Panc1 (cell line): ENCODE data around the gene TBC1D25. TPM values are rescaled to one million over a fixed set of nuclear protein-coding genes. Genes with fewer than 3 reads are reported as not detected.
"Not testable (repeated sequence)": the region's sequence is repeated elsewhere in the genome, so short reads cannot be mapped to it uniquely, and the experiment has no call there.

ENCODE experiments used
- ATAC-seq: fragments of 200-7000 bp; cut with Tn5 transposase; 2 replicates; pipeline ENCODE4 v1.9.1; 2020; ENCODE audit warnings: mild to moderate bottlenecking, moderate library complexity
- BruUV-seq: library from RNA; stranded (reverse); fragments of 400-500 nt; replicated peaks from 2 replicates; lab custom pipeline; 2021; lab: Mats Ljungman, UMichigan
- CTCF ChIA-PET: fragments of 300-600 bp; sonication (Branson Sonifier 250); formaldehyde crosslinking; loops from one replicate; lab custom pipeline; 2022; ENCODE audit warnings: antibody characterized with exemption; lab: Charles Lee
- POLR2A ChIA-PET: fragments of 300-600 bp; sonication (Branson Sonifier 250); formaldehyde crosslinking; loops from one replicate; lab custom pipeline; 2022; ENCODE audit warnings: antibody characterized with exemption; lab: Charles Lee
- DNase-seq: peaks from one replicate; pipeline ENCODE4 v3.0.0-alpha.2; 2010; ENCODE audit warnings: low read depth, low spot score
- H3K27ac ChIP-seq: 2 replicates; pipeline ENCODE4 v1.5.1; 2011; ENCODE audit warnings: mild to moderate bottlenecking, low read length, inconsistent platforms
- H3K27me3 ChIP-seq: fragments of 200-500 bp; sonication (Bioruptor generic); 2 replicates; pipeline ENCODE4 v1.6.0; 2014; ENCODE audit warnings: low read length, inconsistent platforms; ENCODE audit not compliant: control insufficient read depth, insufficient read depth
- H3K36me3 ChIP-seq: fragments of 200-500 bp; sonication (Bioruptor generic); 2 replicates; pipeline ENCODE4 v1.5.1; 2014; ENCODE audit warnings: inconsistent platforms, mild to moderate bottlenecking, low read length, moderate library complexity; ENCODE audit not compliant: control insufficient read depth, insufficient read depth
- H3K4me1 ChIP-seq: 2 replicates; pipeline ENCODE4 v1.5.1; 2011; ENCODE audit warnings: inconsistent platforms, mild to moderate bottlenecking, low read length, moderate library complexity; ENCODE audit not compliant: control insufficient read depth, insufficient read depth
- H3K4me3 ChIP-seq, 2 experiments: 2 replicates each; pipeline ENCODE4 v1.5.1; 2011 to 2012; ENCODE audit warnings: low read depth in 2 of 2, low read length in 2 of 2, mild to moderate bottlenecking in 2 of 2, inconsistent platforms in 1 of 2, moderate library complexity in 1 of 2
- H3K9me3 ChIP-seq: fragments of 200-500 bp; sonication (Bioruptor generic); 2 replicates; pipeline ENCODE4 v1.5.1; 2014; ENCODE audit warnings: low read depth, mild to moderate bottlenecking, inconsistent platforms, low read length, moderate library complexity; ENCODE audit not compliant: control insufficient read depth, insufficient read depth
- CTCF ChIP-seq: fragments of 450-650 bp; IDR thresholded peaks from 2 replicates; pipeline ENCODE4 v1.5.1; 2017; ENCODE audit warnings: mild to moderate bottlenecking
- POLR2AphosphoS5 ChIP-seq: IDR thresholded peaks from 2 replicates; pipeline ENCODE4 v1.6.1; 2012; ENCODE audit warnings: mild to moderate bottlenecking, low read depth, low read length, moderate library complexity
- REST ChIP-seq, 2 experiments: IDR thresholded peaks; 2 replicates each; pipeline ENCODE4 v1.6.1; 2011 to 2012; ENCODE audit warnings: low read depth in 2 of 2, control low read depth in 1 of 2, low read length in 1 of 2, mild to moderate bottlenecking in 1 of 2, moderate library complexity in 1 of 2; ENCODE audit not compliant: insufficient read depth in 1 of 2
- SIN3A ChIP-seq: IDR thresholded peaks from 2 replicates; pipeline ENCODE4 v1.6.1; 2012; ENCODE audit warnings: low read depth, mild to moderate bottlenecking, low read length, moderate library complexity, borderline replicate concordance; ENCODE audit not compliant: insufficient read depth
- TCF7L2 ChIP-seq: IDR thresholded peaks from 2 replicates; pipeline ENCODE4 v1.6.1; 2011; ENCODE audit warnings: mild to moderate bottlenecking, low read depth, low read length, inconsistent platforms
- in situ Hi-C: cut with HindIII; loops from 2 replicates; pipeline ENCODE4 v1.10.0; 2016; ENCODE audit warnings: low sequenced_read_pairs, low pct_unique_long_range_greater_than_20kb
- intact Hi-C: fragments of 100-400 bp; cut with micrococcal nuclease; formaldehyde crosslinking; loops from one replicate; pipeline ENCODE4 v1.10.0; 2022; ENCODE audit not compliant: unreplicated experiment
- total RNA-seq: library from RNA; stranded (reverse); gene quantifications from one replicate; pipeline ENCODE4 v1.2.1, GENCODE V29; 2021; ENCODE audit not compliant: unreplicated experiment

TBC1D25 gene
- total RNA-seq, 1 experiment from 2014 or later, result 29.4 TPM

GRCh38 chrX:48548871-48549270 is 9.4 kb downstream of the TBC1D25 start:
- in situ Hi-C loops, result no loop called here
- POLR2A ChIA-PET, result no interaction called here
- no TSS peak for BruUV-seq
- CTCF ChIA-PET, result no interaction called here
- no peaks in the 10 kb centered on the region for H3K9me3 ChIP-seq
- H3K4me1 ChIP-seq, result no peaks in the 10 kb centered on the region
- H3K4me3 ChIP-seq, result no peak overlapping the region
- TF ChIP-seq POLR2AphosphoS5 (no peak), CTCF (no peak), REST (IDR thresholded peaks at IDR 0.05; ENCODE audit: insufficient read depth in 1 of 2, low read depth in 2 of 2, low read length in 1 of 2) (no peak), SIN3A (no peak), TCF7L2 (no peak)
- ATAC-seq (no peak), DNase-seq (no peak)
- H3K27me3 ChIP-seq, result no peaks in the 10 kb centered on the region
- intact Hi-C loops, result no loop called here
- H3K27ac ChIP-seq, result no peak overlapping the region
- H3K36me3 ChIP-seq, result peaks cover 2% of the 10 kb centered on the region; the same call in 1 of the 2 replicates

GRCh38 chrX:48555731-48556325 is 16.3 kb downstream of the TBC1D25 start:
- POLR2A ChIA-PET, BruUV-seq, H3K27me3 ChIP-seq, ATAC-seq, CTCF ChIA-PET, H3K9me3 ChIP-seq, in situ Hi-C loops, H3K27ac ChIP-seq, H3K36me3 ChIP-seq, H3K4me3 ChIP-seq, H3K4me1 ChIP-seq, DNase-seq, intact Hi-C loops: not testable (repeated sequence)

GRCh38 chrX:48558271-48558670 is 18.8 kb downstream of the TBC1D25 start:
- TF ChIP-seq CTCF, result no peak
- TF ChIP-seq POLR2AphosphoS5, result no peak
- TF ChIP-seq REST (IDR thresholded peaks at IDR 0.05; ENCODE audit: insufficient read depth in 1 of 2, low read depth in 2 of 2, low read length in 1 of 2), result no peak
- TF ChIP-seq TCF7L2, result no peak
- TF ChIP-seq SIN3A, result no peak
- no peaks in the 10 kb centered on the region for H3K9me3 ChIP-seq
- no peak overlapping the region for H3K27ac ChIP-seq
- H3K27me3 ChIP-seq, result no peaks in the 10 kb centered on the region
- in situ Hi-C loops (no loop called here), intact Hi-C loops (no loop called here)
- CTCF ChIA-PET, result no interaction called here
- H3K4me3 ChIP-seq, result no peak overlapping the region
- 0 out of 2 replicates have a peak, but pooled peaks cover 3% of the 10 kb centered on the region for H3K36me3 ChIP-seq
- POLR2A ChIA-PET, result no interaction called here
- no peak for DNase-seq
- BruUV-seq, result no TSS peak
- no peaks in the 10 kb centered on the region for H3K4me1 ChIP-seq
- ATAC-seq, result peak; percentile 91
